Measurements from ENCODE around the gene EXOC4. TPM values are rescaled to one million over a fixed set of nuclear protein-coding genes. Genes with fewer than 3 reads are reported as not detected.

The EXOC4 gene
- total RNA-seq, 4 donors from 2014 or later: 52.4 to 82.2 (median 67.0) TPM

DNA sequence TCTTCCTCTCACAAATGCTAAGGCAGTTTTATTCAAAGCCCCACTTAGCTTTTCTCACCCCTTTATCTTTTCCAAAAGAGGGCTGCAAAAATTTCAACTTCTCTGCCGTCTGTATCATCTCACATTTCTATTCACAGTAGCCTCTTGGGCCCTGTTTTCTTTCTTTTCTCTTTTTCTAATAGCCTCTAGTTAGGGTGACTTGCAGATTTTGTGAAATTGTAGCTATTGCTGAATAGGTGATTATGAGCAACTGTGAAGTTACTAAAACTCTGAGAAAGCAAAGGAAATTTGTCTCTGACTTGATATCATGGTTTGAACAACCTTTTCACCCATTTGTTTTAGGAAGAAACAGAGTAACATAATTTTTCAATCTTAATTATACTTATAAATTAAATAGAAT is 29.2 kb downstream of the EXOC4 start:
- TF ChIP-seq POLR2A (IDR thresholded peaks at IDR 0.05): no peak
- TF ChIP-seq, protein P1, sequence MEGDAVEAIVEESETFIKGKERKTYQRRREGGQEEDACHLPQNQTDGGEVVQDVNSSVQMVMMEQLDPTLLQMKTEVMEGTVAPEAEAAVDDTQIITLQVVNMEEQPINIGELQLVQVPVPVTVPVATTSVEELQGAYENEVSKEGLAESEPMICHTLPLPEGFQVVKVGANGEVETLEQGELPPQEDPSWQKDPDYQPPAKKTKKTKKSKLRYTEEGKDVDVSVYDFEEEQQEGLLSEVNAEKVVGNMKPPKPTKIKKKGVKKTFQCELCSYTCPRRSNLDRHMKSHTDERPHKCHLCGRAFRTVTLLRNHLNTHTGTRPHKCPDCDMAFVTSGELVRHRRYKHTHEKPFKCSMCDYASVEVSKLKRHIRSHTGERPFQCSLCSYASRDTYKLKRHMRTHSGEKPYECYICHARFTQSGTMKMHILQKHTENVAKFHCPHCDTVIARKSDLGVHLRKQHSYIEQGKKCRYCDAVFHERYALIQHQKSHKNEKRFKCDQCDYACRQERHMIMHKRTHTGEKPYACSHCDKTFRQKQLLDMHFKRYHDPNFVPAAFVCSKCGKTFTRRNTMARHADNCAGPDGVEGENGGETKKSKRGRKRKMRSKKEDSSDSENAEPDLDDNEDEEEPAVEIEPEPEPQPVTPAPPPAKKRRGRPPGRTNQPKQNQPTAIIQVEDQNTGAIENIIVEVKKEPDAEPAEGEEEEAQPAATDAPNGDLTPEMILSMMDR (IDR thresholded peaks at IDR 0.05): no peak
- intact Hi-C loops (cut with DNase I; ENCODE audit: low total_unique reads): no loop called here
- no peak for DNase-seq (ENCODE audit: low spot score in 2 of 2)
- 75 to 88% methylated on average over 1 of the region's 1 CpG for WGBS, 2 donors
- H3K4me3 ChIP-seq (ENCODE audit: low read depth, poor library complexity, severe bottlenecking): no peak overlapping the region

DNA sequence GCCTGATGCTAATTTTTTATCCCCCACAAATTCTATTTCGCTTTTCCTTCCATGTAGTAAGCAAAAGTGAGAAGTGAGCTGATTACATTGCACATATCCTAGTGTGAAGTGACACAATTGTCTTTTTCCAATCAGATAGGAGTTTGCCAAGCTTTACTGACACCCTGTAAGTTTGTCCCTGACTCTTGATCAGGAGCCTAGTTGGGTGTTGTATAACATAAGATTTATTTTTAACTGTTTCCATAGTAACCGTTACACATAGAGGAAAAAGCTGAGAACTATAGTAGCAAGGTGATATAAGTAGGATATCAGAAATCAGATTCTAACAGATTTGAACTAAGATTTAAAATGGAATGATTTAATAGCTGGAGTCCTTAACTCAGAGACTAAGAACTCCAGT is 31.2 kb downstream of the EXOC4 start:
- WGBS, 2 donors: 92% methylated on average over 2 of the region's 2 CpGs
- intact Hi-C loops (cut with DNase I; ENCODE audit: low total_unique reads): no loop called here
- no peak overlapping the region for H3K4me3 ChIP-seq (ENCODE audit: low read depth, poor library complexity, severe bottlenecking)
- TF ChIP-seq, protein P1 (IDR thresholded peaks at IDR 0.05): no peak
- TF ChIP-seq POLR2A (IDR thresholded peaks at IDR 0.05): no peak
- DNase-seq (ENCODE audit: low spot score in 2 of 2): no peak

DNA sequence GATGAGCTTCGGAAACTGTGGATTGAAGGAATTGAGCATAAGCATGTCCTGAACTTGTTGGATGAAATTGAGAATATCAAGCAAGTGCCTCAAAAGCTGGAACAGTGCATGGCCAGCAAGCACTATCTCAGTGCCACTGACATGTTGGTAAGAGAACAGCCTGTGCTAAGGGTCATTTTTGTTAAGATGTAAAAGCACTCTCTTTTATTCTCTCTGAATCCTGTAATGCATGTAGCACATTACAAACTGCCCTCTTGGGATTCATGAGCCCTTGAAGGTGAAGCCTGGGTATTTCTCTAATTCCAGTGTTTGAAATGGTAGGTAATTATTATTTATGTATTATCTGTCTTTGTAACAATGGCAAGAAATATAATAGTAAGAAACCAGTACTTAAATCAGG is 36.1 kb downstream of the EXOC4 start:
- no peak overlapping the region for H3K4me3 ChIP-seq (ENCODE audit: low read depth, poor library complexity, severe bottlenecking)
- intact Hi-C loops (cut with DNase I; ENCODE audit: low total_unique reads): no loop called here
- 100% methylated on average over 1 of the region's 1 CpG for WGBS, 2 donors
- TF ChIP-seq, protein P1 (IDR thresholded peaks at IDR 0.05): no peak
- no peak for TF ChIP-seq POLR2A (IDR thresholded peaks at IDR 0.05)
- DNase-seq (ENCODE audit: low spot score in 2 of 2): no peak

DNA sequence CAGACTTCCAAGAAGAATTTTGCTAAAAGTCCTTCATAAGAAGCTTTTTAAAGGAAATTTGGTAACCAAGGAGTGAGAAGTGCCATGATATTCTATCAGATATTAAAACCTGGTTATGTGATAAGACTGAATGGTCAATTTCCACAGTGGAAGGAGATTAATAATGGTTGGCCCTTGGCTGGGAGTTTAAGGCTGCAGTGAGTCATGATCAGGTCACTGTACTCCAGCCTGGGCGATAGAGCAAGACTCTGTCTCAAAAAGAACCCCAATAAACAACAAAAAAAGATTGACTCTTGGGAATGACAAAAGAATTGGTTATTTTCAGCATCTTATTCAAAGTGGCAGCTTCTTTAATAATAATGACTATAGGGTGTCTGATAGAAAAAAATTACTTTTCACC is 37.2 kb downstream of the EXOC4 start:
- intact Hi-C loops (cut with DNase I; ENCODE audit: low total_unique reads): no loop called here
- H3K4me3 ChIP-seq (ENCODE audit: low read depth, poor library complexity, severe bottlenecking): no peak overlapping the region
- TF ChIP-seq, protein P1 (IDR thresholded peaks at IDR 0.05): no peak
- TF ChIP-seq POLR2A (IDR thresholded peaks at IDR 0.05): no peak
- WGBS, 2 donors: 74 to 91% methylated on average over 1 of the region's 1 CpG
- no peak for DNase-seq (ENCODE audit: low spot score in 2 of 2)

DNA sequence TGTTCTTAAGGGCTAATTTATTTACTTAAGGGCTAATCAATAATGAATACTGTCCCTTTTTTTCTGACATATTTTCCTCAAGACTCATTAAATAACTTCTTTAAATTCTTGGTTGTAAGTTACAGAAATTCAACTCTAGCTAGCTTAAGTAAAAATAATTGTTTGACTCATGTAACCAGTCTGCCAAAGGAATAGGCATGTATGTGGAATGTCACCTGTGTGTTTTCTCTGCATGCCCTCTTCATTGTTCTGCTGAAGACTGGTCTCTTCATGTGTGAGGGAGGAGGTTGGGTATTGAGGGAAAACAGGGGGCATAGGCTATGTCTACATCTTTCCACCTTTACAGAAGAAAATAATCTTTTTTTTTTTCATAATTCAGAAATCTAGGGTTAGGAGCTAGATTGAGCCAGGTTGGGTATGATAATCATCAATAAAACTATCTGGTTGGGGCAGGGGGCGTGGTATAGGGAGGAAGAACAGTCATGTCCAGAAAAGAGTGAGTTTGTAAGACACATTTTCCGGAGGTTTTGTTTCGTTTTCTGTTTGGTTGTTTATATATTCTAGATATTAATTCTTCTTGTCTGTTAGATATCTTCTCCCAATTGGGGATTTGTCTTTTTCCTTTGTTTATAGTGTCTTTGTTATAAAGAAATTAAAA is 37.9 kb downstream of the EXOC4 start:
- no peak for DNase-seq (ENCODE audit: low spot score in 2 of 2)
- WGBS, 2 donors: 93 to 98% methylated on average over 3 of the region's 3 CpGs
- no peak for TF ChIP-seq POLR2A (IDR thresholded peaks at IDR 0.05)
- TF ChIP-seq, protein P1 (IDR thresholded peaks at IDR 0.05): no peak
- intact Hi-C loops (cut with DNase I; ENCODE audit: low total_unique reads): no loop called here
- no peak overlapping the region for H3K4me3 ChIP-seq (ENCODE audit: low read depth, poor library complexity, severe bottlenecking)

DNA sequence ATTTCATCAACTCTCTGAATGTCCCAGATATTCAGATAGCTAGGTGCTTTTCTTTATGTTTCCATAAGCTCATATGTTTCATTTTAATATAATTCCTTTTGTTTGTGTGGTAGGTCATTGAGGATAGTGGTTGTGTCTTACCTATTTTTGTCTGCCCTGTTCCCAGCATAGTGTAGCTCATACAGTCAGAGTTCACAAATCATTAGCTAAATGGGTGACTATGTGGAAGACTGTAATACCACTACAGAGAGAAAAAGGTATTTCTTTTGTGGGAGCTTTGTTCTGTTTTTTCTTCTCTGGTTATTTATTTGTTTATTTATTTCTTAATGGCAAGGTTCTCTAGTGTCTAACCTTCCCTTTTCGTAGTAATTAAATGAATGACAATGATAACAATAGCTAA is 39.8 kb downstream of the EXOC4 start:
- TF ChIP-seq, protein P1 (IDR thresholded peaks at IDR 0.05): no peak
- intact Hi-C loops (cut with DNase I; ENCODE audit: low total_unique reads): no loop called here
- no peak for DNase-seq (ENCODE audit: low spot score in 2 of 2)
- no peak overlapping the region for H3K4me3 ChIP-seq (ENCODE audit: low read depth, poor library complexity, severe bottlenecking)
- WGBS, 2 donors: 96 to 98% methylated on average over 1 of the region's 1 CpG

All from lower leg skin (tissue), 4 donors.